ENCODE measurements around the gene CNPPD1.

GRCh38 chr2:219175928-219176817, 552 bp downstream of the CNPPD1 start:
- TF ChIP-seq EZH2 (IDR thresholded peaks at IDR 0.05; ENCODE audit: insufficient read depth, poor library complexity, severe bottlenecking) (no peak), EZH2phosphoT487 (IDR thresholded peaks at IDR 0.05; ENCODE audit: insufficient read depth, low read depth) (no peak)
